GM12878 (cell line): ENCODE data around the gene LRRC61. TPM values are rescaled to one million over a fixed set of nuclear protein-coding genes. Genes with fewer than 3 reads are reported as not detected.

ENCODE experiments used
- ATAC-seq: fragments of 200-7000 bp; cut with Tn5 transposase; 3 replicates; pipeline ENCODE4 v1.9.1; 2020; ENCODE audit warnings: mild to moderate bottlenecking, moderate library complexity
- BruUV-seq: library from RNA; stranded (reverse); fragments of 400-500 nt; replicated peaks from 2 replicates; lab custom pipeline; 2021; lab: Mats Ljungman, UMichigan
- CTCF ChIA-PET: fragments of 300-600 bp; sonication (Branson Sonifier 250); formaldehyde crosslinking; extraction: SDS; loops from one replicate; lab custom pipeline; 2021; ENCODE audit warnings: inconsistent platforms; lab: Yijun Ruan, JAX
- POLR2A ChIA-PET: fragments of 350-600 bp; formaldehyde crosslinking; extraction: SDS; loops from one replicate; lab custom pipeline; 2021; ENCODE audit warnings: inconsistent platforms; lab: Charles Lee
- RAD21 ChIA-PET: fragments of 300-600 bp; sonication (Branson Sonifier 250); formaldehyde crosslinking; loops from one replicate; lab custom pipeline; 2023; ENCODE audit warnings: antibody characterized with exemption; ENCODE audit not compliant: unreplicated experiment; lab: Charles Lee
- SMC1A ChIA-PET: fragments of 300-600 bp; sonication (Branson Sonifier 250); formaldehyde crosslinking; loops from one replicate; lab custom pipeline; 2023; ENCODE audit not compliant: unreplicated experiment, uncharacterized antibody; lab: Charles Lee
- DNase-seq: peaks from one replicate; pipeline ENCODE4 v3.0.0-alpha.2; 2011; ENCODE audit warnings: low read depth, low spot score
- FAIRE-seq: peaks from 3 replicates; lab custom pipeline; 2011; peaks lifted over from hg19 to GRCh38; lab: Jason Lieb, UNC
- H2AFZ ChIP-seq: 2 replicates; pipeline ENCODE4 v1.6.0; 2011; ENCODE audit warnings: low read depth, low read length, control low read depth; ENCODE audit not compliant: control insufficient read depth
- H3K27ac ChIP-seq: 2 replicates; pipeline ENCODE4 v1.5.1; 2011; ENCODE audit warnings: control low read depth; ENCODE audit not compliant: control insufficient read depth, insufficient read depth
- H3K27me3 ChIP-seq, 2 experiments: replicated peaks in 1 of 2; 2 replicates each; pipeline versions ENCODE4 v1.6.0 to v1.6.1; 2011; ENCODE audit warnings: low read length in 1 of 2; ENCODE audit not compliant: control insufficient read depth in 2 of 2, insufficient read depth in 2 of 2
- H3K36me3 ChIP-seq, 2 experiments: 2 replicates each; pipeline ENCODE4 v1.5.1; 2011; ENCODE audit warnings: low read length in 1 of 2; ENCODE audit not compliant: control insufficient read depth in 2 of 2, insufficient read depth in 2 of 2
- H3K4me1 ChIP-seq: 2 replicates; pipeline ENCODE4 v1.6.1; 2011; ENCODE audit warnings: mild to moderate bottlenecking, low read length, moderate library complexity, mixed read lengths; ENCODE audit not compliant: control insufficient read depth, insufficient read depth
- H3K4me2 ChIP-seq: 2 replicates; pipeline ENCODE4 v1.6.0; 2011; ENCODE audit warnings: control low read depth; ENCODE audit not compliant: control insufficient read depth, insufficient read depth
- H3K4me3 ChIP-seq: fragments of 200-600 bp; sonication (generic); 2 replicates; pipeline ENCODE4 v1.5.1; 2016
- H3K79me2 ChIP-seq: 2 replicates; pipeline ENCODE4 v1.6.0; 2011; ENCODE audit warnings: low read length; ENCODE audit not compliant: control insufficient read depth, insufficient read depth
- H3K9ac ChIP-seq: 2 replicates; pipeline ENCODE4 v1.8.0; 2011; ENCODE audit warnings: low read length, control low read depth, mixed read lengths; ENCODE audit not compliant: control insufficient read depth, insufficient read depth
- H3K9me3 ChIP-seq: replicated peaks from 3 replicates; pipeline ENCODE4 v1.5.1; 2011; ENCODE audit warnings: mild to moderate bottlenecking, low read length; ENCODE audit not compliant: control insufficient read depth, insufficient read depth
- H4K20me1 ChIP-seq: 2 replicates; pipeline ENCODE4 v1.6.0; 2011; ENCODE audit not compliant: control insufficient read depth, insufficient read depth
- BACH1 ChIP-seq: fragments of 450-650 bp; IDR thresholded peaks from 2 replicates; pipeline ENCODE4 v1.6.1; 2017; ENCODE audit warnings: mild to moderate bottlenecking, borderline replicate concordance
- BMI1 ChIP-seq: fragments of 450-650 bp; IDR thresholded peaks from 2 replicates; pipeline ENCODE4 v1.6.1; 2016; ENCODE audit warnings: mild to moderate bottlenecking, moderate library complexity, borderline replicate concordance
- CREB1 ChIP-seq: IDR thresholded peaks from 2 replicates; pipeline ENCODE4 v1.6.1; 2012; ENCODE audit warnings: low read depth, mild to moderate bottlenecking, inconsistent platforms
- ESRRA ChIP-seq: IDR thresholded peaks from 2 replicates; pipeline ENCODE4 v1.6.1; 2012; ENCODE audit warnings: mild to moderate bottlenecking, low read length, improper control_type of control experiment
- LARP7 ChIP-seq: fragments of 450-650 bp; IDR thresholded peaks from 2 replicates; pipeline ENCODE4 v1.6.1; 2017; ENCODE audit warnings: mild to moderate bottlenecking
- MXI1 ChIP-seq: fragments of 150-350 bp; IDR thresholded peaks from 2 replicates; pipeline ENCODE4 v1.6.1; 2011; ENCODE audit warnings: low read depth, mild to moderate bottlenecking, inconsistent platforms, low read length, improper control_type of control experiment
- PML ChIP-seq: IDR thresholded peaks from 2 replicates; pipeline ENCODE4 v1.6.1; 2012; ENCODE audit warnings: low read length, inconsistent platforms
- RAD51 ChIP-seq: fragments of 450-650 bp; IDR thresholded peaks from 2 replicates; pipeline ENCODE4 v1.6.1; 2016; ENCODE audit warnings: moderate library complexity, mild to moderate bottlenecking, inconsistent platforms
- RCOR1 ChIP-seq: conservative IDR thresholded peaks from 2 replicates; pipeline ENCODE4 v1.6.1; 2012; ENCODE audit warnings: low read depth, low read length, improper control_type of control experiment
- SMARCA5 ChIP-seq: fragments of 450-650 bp; IDR thresholded peaks from 2 replicates; pipeline ENCODE4 v1.6.1; 2017; ENCODE audit warnings: mild to moderate bottlenecking
- SMC3 ChIP-seq: IDR thresholded peaks from 2 replicates; pipeline ENCODE4 v1.6.1; 2011; ENCODE audit warnings: low read length, improper control_type of control experiment, borderline replicate concordance
- STAT3 ChIP-seq: IDR thresholded peaks from 2 replicates; pipeline ENCODE4 v1.6.1; 2011; ENCODE audit warnings: low read depth, low read length, improper control_type of control experiment
- ZNF384 ChIP-seq: IDR thresholded peaks from 2 replicates; pipeline ENCODE4 v1.6.1; 2012; ENCODE audit warnings: low read depth, mild to moderate bottlenecking, low read length, improper control_type of control experiment, borderline replicate concordance
- WGBS: methylation state at CpG from one replicate; pipeline ENCODE4 v1.1.6; 2016; ENCODE audit warnings: low lambda C conversion rate; ENCODE audit not compliant: insufficient replicate concordance, insufficient coverage; ENCODE audit errors: missing lambda C conversion rate; 5-methylcytosine and 5-hydroxymethylcytosine counted together
- in situ Hi-C: fragments of 300-500 bp; cut with MboI; formaldehyde crosslinking; loops from 9 replicates; pipeline ENCODE4 v1.14.3; 2018; ENCODE audit warnings: mixed read lengths
- intact Hi-C: fragments of 100-400 bp; cut with micrococcal nuclease; formaldehyde crosslinking; loops from one replicate; pipeline ENCODE4 v1.14.2; 2022; ENCODE audit not compliant: unreplicated experiment
- polyA plus RNA-seq, 11 experiments: library from polyadenylated mRNA; depleted of rRNA in 4 of 11; unstranded in 6 of 11; stranded (reverse) in 5 of 11; fragments of >200 nt; fragmentation: Nextera tagmentation in 4 of 11; fragmentation: Illumina TruSeq in 1 of 11; extraction: Ambion mirVana in 4 of 11; extraction: Trizol in 1 of 11; gene quantifications; 1 replicate in 1 of 11; 2 replicates in 10 of 11; pipeline versions ENCODE4 v1.2.1 to v1.2.3, GENCODE V29; 2011 to 2016; ENCODE audit warnings: inconsistent platforms in 2 of 11, missing spikeins in 2 of 11, low read depth in 1 of 11
- total RNA-seq, 4 experiments: library from RNA; depleted of rRNA in 3 of 4; stranded (reverse); fragments of >200 nt in 3 of 4; fragmentation: Illumina TruSeq in 1 of 4; extraction: Trizol in 1 of 4; gene quantifications; 2 replicates each; pipeline versions ENCODE4 v1.2.1 to v1.2.3, GENCODE V29; 2013 to 2021
- TF ChIP-seq, protein P1 (sequence below): fragments of 450-650 bp; IDR thresholded peaks from 2 replicates; pipeline ENCODE4 v1.6.1; 2018; ENCODE audit warnings: mild to moderate bottlenecking, low read depth, moderate library complexity; ENCODE audit not compliant: partially characterized antibody

LRRC61 gene
- total and polyA plus RNA-seq, 10 of the 15 experiments (the other 5 are each of a cell fraction or from before 2014, with no cell fraction given), result 1.4 to 54.2 (median 21.8) TPM

GRCh38 chr7:150308575-150308974 is 14.6 kb upstream of the LRRC61 start:
- ChIA-PET RAD21 (no interaction called here), POLR2A (no interaction called here)
- no peak overlapping the region for H3K9ac ChIP-seq
- H3K36me3 ChIP-seq, result no peaks in the 10 kb centered on the region
- ATAC-seq (no peak), FAIRE-seq (no peak)
- no peaks in the 10 kb centered on the region for H3K9me3 ChIP-seq
- in situ Hi-C loops (no loop called here), intact Hi-C loops (no loop called here)
- H3K79me2 ChIP-seq, result no peaks in the 10 kb centered on the region
- H3K4me1 ChIP-seq, result no peaks in the 10 kb centered on the region
- no peak overlapping the region for H2AFZ ChIP-seq
- no TSS peak for BruUV-seq
- TF ChIP-seq BMI1, result no peak
- TF ChIP-seq PML, result no peak
- TF ChIP-seq, all 136 proteins: peak for 0
- no peak overlapping the region for H3K27ac ChIP-seq
- no peak for DNase-seq
- ChIA-PET CTCF (no interaction called here), SMC1A (interaction anchor here (0.6 kb wide), 2 partner anchors 111 to 221 kb away, joined by 3 read pairs; no protein-coding TSS in a partner anchor)
- no peaks in the 10 kb centered on the region for H4K20me1 ChIP-seq
- H3K4me2 ChIP-seq, result no peak overlapping the region
- H3K27me3 ChIP-seq, result no peaks in the 10 kb centered on the region
- no peak overlapping the region for H3K4me3 ChIP-seq

DNA sequence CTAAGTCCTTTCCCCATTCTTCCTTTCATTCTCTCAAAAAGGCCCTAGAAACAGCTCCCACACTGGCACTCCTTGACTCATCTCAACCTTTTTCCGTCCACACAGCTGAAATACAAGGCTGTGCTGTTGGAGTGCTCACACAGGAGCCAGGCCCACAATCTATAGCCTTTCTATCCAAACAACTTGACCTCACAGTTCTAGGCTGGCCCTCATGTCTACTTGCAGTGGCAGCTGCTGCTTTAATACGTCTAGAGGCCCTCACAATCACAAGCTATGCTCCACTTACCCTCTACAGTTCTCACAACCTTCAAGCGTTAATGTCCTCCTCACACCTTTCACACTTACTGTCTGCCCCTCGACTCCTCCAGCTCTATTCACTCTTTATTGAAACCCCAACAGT is 12.0 kb upstream of the LRRC61 start:
- ChIA-PET SMC1A (no interaction called here), RAD21 (no interaction called here), CTCF (no interaction called here), POLR2A (no interaction called here)
- H3K4me3 ChIP-seq, result no peak overlapping the region
- FAIRE-seq, result no peak
- in situ Hi-C loops (no loop called here), intact Hi-C loops (no loop called here)
- H2AFZ ChIP-seq, result no peak overlapping the region
- no peaks in the 10 kb centered on the region for H3K36me3 ChIP-seq
- no peaks in the 10 kb centered on the region for H3K79me2 ChIP-seq
- no peak overlapping the region for H3K4me2 ChIP-seq
- DNase-seq, result no peak
- H3K9ac ChIP-seq, result no peak overlapping the region
- WGBS, result 89% methylated on average over 4 of the region's 4 CpGs
- no peak for ATAC-seq
- H3K4me1 ChIP-seq, result no peaks in the 10 kb centered on the region
- no peaks in the 10 kb centered on the region for H4K20me1 ChIP-seq
- H3K27ac ChIP-seq, result no peak overlapping the region
- H3K27me3 ChIP-seq, result no peaks in the 10 kb centered on the region
- no TSS peak for BruUV-seq
- no peaks in the 10 kb centered on the region for H3K9me3 ChIP-seq
- TF ChIP-seq SMC3 (no peak), ZNF384 (no peak), MXI1 (no peak), SMARCA5 (no peak), RAD51 (no peak), CREB1 (no peak), LARP7 (no peak), RCOR1 (no peak), BACH1 (no peak), ESRRA (no peak), STAT3 (no peak)
- TF ChIP-seq, protein P1, sequence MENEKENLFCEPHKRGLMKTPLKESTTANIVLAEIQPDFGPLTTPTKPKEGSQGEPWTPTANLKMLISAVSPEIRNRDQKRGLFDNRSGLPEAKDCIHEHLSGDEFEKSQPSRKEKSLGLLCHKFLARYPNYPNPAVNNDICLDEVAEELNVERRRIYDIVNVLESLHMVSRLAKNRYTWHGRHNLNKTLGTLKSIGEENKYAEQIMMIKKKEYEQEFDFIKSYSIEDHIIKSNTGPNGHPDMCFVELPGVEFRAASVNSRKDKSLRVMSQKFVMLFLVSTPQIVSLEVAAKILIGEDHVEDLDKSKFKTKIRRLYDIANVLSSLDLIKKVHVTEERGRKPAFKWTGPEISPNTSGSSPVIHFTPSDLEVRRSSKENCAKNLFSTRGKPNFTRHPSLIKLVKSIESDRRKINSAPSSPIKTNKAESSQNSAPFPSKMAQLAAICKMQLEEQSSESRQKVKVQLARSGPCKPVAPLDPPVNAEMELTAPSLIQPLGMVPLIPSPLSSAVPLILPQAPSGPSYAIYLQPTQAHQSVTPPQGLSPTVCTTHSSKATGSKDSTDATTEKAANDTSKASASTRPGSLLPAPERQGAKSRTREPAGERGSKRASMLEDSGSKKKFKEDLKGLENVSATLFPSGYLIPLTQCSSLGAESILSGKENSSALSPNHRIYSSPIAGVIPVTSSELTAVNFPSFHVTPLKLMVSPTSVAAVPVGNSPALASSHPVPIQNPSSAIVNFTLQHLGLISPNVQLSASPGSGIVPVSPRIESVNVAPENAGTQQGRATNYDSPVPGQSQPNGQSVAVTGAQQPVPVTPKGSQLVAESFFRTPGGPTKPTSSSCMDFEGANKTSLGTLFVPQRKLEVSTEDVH, result no peak
